GM12892 (cell line): ENCODE results near the gene SUPT3H.

Source experiments
- DNase-seq: peaks from one replicate; pipeline ENCODE4 v3.0.0; 2011; ENCODE audit not compliant: insufficient read length
- FAIRE-seq: peaks from 2 replicates; lab custom pipeline; 2011; peaks lifted over from hg19 to GRCh38; lab: Jason Lieb, UNC
- POLR2A ChIP-seq: IDR thresholded peaks from 2 replicates; pipeline ENCODE4 v1.6.1; 2011; ENCODE audit warnings: low read depth, low read length, control low read depth
- POLR2AphosphoS5 ChIP-seq: IDR thresholded peaks from 2 replicates; pipeline ENCODE4 v1.6.1; 2011; ENCODE audit warnings: low read depth, low read length, control low read depth
- TAF1 ChIP-seq: IDR thresholded peaks from 2 replicates; pipeline ENCODE4 v1.6.1; 2011; ENCODE audit warnings: low read depth, mild to moderate bottlenecking, control low read depth, low read length, borderline replicate concordance

Gene SUPT3H

DNA sequence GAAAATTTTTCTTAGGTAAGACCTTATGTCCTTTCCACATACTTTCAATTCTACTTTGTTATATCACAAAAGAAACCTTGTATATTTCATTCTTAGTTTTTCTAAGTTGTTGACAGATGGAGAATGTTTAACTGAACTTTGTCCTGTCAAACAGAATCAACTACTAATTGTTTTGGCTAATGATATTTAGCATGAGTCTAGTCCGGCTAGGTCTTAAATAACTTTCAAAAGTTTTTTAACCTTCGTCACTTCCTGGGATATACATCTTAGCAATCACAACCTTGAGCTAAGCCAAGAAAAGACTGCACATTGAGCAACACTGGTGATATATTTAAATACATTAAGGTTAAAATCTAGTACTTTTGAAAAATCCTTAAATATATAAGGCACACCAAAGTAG, 112.5 kb downstream of the SUPT3H start:
- FAIRE-seq = no peak
- DNase-seq = no peak
- TF ChIP-seq POLR2AphosphoS5 (no peak), POLR2A (no peak)

DNA sequence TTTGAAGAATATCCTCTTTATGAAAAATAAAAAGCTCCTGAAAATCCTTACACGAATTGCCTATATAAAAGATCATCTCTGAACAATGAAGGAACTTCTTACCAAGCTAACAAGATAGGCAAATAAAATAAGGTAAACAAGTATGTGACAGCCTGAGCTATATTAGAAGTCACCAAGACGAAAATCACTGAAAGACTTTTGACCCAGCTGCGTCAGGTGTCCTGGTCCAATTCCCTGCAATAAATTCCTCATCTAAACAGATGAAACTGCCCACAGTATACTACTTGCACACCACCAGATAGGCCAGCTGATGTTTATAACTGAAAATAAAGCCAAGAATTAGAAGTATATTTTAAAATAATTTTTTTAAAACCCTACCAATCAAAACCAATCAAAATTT, 117.0 kb downstream of the SUPT3H start:
- DNase-seq = no peak
- FAIRE-seq = no peak
- no peak for TF ChIP-seq TAF1
- TF ChIP-seq POLR2A = no peak
- no peak for TF ChIP-seq POLR2AphosphoS5

DNA sequence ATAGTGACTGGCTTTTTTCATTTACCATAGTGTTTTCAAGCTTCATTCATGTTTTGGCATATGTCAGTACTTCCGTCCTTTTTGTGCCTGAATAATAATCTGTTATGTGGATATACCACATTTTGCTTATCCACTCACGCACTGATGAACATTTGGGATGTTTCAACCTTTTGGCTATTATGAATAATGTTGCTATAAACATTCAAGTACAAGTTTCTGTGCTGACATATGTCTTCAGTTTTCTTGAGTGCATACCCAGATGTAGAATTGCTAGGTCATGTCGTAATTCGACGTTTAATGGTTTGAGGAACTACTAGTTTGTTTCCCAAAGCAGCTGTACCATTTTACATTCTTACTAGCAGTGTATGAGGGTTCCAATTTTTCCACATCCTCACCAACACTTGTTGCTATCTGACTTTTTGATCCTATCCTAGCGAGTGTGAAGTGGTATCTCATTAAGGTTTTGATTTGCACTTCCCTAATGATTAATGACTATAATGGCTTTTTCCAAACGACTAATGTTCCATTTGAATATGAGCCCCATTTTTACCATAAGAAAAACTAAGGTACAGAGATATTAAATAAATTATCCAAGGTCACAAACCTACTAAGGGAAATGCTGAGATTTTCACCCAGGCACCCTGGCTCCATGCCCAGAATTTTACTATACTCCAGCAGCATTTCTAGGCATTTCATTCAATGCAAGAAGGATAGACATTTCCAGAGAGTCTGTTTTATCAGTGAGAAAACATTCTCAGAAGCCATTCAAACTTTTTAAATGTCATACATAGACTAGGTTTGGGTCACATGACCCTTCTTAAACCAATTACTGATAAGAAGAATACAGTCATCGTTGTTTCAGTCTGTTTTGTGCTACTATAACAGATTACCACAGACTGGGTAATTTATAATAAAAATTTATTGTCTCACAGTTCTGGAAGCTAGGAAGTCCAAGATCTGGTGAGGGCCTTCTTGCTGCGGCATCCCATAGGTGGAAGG, 120.7 kb downstream of the SUPT3H start:
- no peak for FAIRE-seq
- TF ChIP-seq POLR2AphosphoS5 (no peak), TAF1 (no peak), POLR2A (no peak)
- DNase-seq = no peak

DNA sequence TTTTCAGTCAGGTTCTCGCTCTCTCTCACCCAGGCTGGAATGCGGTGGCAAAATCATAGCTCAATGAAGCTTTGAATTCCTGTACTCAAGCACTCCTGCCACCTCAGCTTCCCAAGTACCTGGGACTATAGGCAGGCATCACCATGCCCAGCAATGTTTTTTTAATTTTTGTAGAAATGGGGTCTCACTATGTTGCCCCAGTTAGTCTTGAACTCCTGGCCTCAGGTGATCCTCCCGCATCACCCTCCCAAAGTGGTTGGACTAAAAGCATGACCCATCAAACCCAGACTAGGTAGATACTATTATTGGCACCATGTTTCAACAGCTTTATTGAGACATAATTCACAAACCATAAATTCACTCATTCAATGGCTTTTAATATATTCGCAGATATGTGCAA, 122.3 kb downstream of the SUPT3H start:
- DNase-seq (no peak), FAIRE-seq (no peak)
- TF ChIP-seq TAF1 (no peak), POLR2A (no peak), POLR2AphosphoS5 (no peak)

DNA sequence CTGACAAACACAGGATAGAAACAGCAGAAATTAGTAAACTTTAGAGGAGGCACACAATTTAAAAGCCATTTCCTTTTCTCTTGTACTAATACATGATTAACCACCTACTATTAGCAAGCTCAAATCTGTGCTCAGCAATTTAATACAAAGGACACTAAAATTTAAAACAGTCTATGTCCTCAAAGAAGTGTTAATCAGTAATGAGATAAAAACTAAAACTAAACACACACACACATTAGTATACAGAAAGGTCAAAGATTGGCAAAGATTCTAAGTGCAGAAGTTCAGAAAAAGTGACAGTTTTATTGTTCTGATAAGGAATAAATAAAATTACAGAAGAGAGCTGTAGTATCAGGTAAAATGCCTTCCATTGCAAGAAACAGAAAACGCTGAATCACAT, 123.5 kb downstream of the SUPT3H start:
- TF ChIP-seq POLR2A (no peak), TAF1 (no peak), POLR2AphosphoS5 (no peak)
- DNase-seq (no peak), FAIRE-seq (no peak)

- DNase-seq (no peak), FAIRE-seq (no peak)
These were observed 124.3 kb downstream of the SUPT3H start for GRCh38 chr6:45253453-45253852.

GRCh38 chr6:45231660-45232059, 146.1 kb downstream of the SUPT3H start:
- DNase-seq (no peak), FAIRE-seq (no peak)
- TF ChIP-seq POLR2AphosphoS5 (no peak), TAF1 (no peak), POLR2A (no peak)

More at GRCh38 chr6:45253453-45253852, 124.3 kb downstream of the SUPT3H start:
- TF ChIP-seq POLR2AphosphoS5 = no peak
- TF ChIP-seq POLR2A = no peak

- no peak for FAIRE-seq
- no peak for TF ChIP-seq POLR2A
- no peak for TF ChIP-seq POLR2AphosphoS5
- TF ChIP-seq TAF1 = no peak
- DNase-seq = no peak
These were observed 148.3 kb downstream of the SUPT3H start for GRCh38 chr6:45229416-45229815.

GRCh38 chr6:45226081-45226480, 151.7 kb downstream of the SUPT3H start:
- TF ChIP-seq POLR2A (no peak), POLR2AphosphoS5 (no peak), TAF1 (no peak)
- no peak for FAIRE-seq

DNA sequence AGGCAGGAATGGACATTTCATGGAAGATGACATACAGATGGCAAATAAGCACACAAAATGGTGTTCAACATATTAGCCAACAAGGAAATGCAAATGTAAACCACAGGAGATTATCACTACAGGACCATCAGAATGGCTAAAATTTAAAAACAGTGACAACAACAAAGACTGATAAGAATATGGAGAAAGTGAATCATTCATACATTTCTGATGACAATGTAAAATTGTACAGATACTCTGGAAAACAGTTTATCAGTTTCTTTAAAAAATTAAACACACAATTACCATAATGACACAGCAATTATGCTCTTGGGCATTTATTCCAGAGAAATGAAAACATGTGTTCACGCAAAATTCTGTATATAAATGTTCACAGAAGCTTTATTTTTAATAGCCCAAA, 155.4 kb downstream of the SUPT3H start:
- FAIRE-seq = no peak
- DNase-seq = no peak

More at GRCh38 chr6:45226081-45226480, 151.7 kb downstream of the SUPT3H start:
- no peak for DNase-seq

DNA sequence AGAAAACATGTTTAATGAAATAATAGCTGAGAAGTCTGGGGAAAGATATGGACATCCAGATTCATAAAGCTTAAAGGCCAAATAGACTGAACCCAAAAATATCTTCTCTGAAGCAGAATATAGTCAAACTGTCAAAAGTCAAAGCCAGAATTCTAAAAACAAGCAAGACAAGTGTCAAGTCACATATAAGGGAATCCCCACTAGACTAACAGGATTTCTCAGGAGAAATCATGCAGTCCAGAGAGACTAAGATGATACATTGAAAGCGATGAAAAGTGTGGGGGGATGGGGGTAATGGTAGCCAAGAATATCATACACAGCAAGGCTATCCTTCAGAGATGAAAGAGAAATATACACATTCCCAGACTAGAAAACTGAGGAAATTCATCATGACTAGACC, 162.0 kb downstream of the SUPT3H start:
- FAIRE-seq (no peak), DNase-seq (no peak)
- TF ChIP-seq TAF1 = no peak
- TF ChIP-seq POLR2A = no peak
- no peak for TF ChIP-seq POLR2AphosphoS5

More for the DNA sequence above, 155.4 kb downstream of the SUPT3H start:
- TF ChIP-seq POLR2A (no peak), POLR2AphosphoS5 (no peak), TAF1 (no peak)

DNA sequence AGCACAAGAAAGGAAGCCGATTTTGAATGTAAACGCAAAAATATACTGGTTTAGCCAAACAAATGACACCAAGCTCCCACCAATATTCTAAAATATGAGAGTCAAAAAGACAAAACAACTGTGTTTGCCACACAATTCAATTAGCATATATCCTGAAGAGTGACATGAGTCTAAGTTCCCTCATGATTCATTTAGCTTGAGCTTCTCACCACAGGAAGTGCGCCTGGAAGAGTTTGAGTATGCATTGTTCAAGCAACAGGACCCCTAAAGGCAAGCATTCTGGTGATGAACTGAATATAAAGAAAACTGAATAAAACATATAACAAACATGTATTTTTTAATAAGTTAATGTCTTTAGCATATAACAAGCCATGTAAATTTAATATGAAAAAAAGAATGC, 164.8 kb downstream of the SUPT3H start:
- TF ChIP-seq POLR2AphosphoS5 = no peak
- no peak for TF ChIP-seq POLR2A
- no peak for TF ChIP-seq TAF1
- no peak for FAIRE-seq
- DNase-seq = no peak
